ENCODE data around the gene TSPAN9.

DNA sequence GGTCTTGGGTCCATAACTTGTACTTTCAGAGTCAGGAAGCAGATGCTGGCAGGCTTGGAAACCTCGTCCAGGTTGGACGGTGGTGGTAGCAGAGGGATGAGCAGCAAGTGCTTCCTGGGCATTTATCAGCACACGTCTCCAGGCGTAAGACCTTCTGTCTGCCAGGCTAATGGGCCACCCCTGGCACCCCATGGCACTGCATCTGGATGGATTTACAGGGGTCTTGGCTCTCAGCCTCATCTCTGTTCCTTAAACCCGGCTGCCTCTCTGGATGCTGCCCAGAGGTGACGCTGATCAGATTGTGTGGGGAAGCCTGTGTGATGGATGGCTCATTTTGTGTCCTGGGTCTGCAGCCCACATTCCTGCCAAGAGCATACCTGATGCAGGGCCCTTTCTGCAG, 145.1 kb downstream of the TSPAN9 start:
- no peak for TF ChIP-seq EZH2 (IDR thresholded peaks at IDR 0.05; ENCODE audit: low read length)
- TF ChIP-seq, protein P1, sequence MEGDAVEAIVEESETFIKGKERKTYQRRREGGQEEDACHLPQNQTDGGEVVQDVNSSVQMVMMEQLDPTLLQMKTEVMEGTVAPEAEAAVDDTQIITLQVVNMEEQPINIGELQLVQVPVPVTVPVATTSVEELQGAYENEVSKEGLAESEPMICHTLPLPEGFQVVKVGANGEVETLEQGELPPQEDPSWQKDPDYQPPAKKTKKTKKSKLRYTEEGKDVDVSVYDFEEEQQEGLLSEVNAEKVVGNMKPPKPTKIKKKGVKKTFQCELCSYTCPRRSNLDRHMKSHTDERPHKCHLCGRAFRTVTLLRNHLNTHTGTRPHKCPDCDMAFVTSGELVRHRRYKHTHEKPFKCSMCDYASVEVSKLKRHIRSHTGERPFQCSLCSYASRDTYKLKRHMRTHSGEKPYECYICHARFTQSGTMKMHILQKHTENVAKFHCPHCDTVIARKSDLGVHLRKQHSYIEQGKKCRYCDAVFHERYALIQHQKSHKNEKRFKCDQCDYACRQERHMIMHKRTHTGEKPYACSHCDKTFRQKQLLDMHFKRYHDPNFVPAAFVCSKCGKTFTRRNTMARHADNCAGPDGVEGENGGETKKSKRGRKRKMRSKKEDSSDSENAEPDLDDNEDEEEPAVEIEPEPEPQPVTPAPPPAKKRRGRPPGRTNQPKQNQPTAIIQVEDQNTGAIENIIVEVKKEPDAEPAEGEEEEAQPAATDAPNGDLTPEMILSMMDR (optimal IDR thresholded peaks at IDR 0.05 in 1 of 3, IDR thresholded peaks at IDR 0.05 in 1 of 3, conservative IDR thresholded peaks at IDR 0.05 in 1 of 3; ENCODE audit: extremely low read depth in 1 of 3, insufficient read depth in 2 of 3, low read length in 3 of 3) = no peak
